PC-3 (cell line): Measurements from ENCODE around the gene SPG11. TPM values are rescaled to one million over a fixed set of nuclear protein-coding genes. Genes with fewer than 3 reads are reported as not detected.

Source experiments
- ATAC-seq: fragments of 200-7000 bp; cut with Tn5 transposase; 2 replicates; pipeline ENCODE4 v1.9.1; 2020; ENCODE audit warnings: mild to moderate bottlenecking, moderate library complexity
- BruUV-seq: library from RNA; stranded (reverse); fragments of 400-500 nt; replicated peaks from 2 replicates; lab custom pipeline; 2021; lab: Mats Ljungman, UMichigan
- CTCF ChIA-PET: fragments of 300-600 bp; sonication (Branson Sonifier 250); formaldehyde crosslinking; loops from one replicate; lab custom pipeline; 2022; ENCODE audit warnings: antibody characterized with exemption; lab: Charles Lee
- POLR2A ChIA-PET: fragments of 300-600 bp; sonication (Branson Sonifier 250); formaldehyde crosslinking; loops from one replicate; lab custom pipeline; 2022; ENCODE audit warnings: antibody characterized with exemption; ENCODE audit not compliant: unreplicated experiment; lab: Charles Lee
- DNase-seq: peaks from one replicate; pipeline ENCODE4 v3.0.0-alpha.2; 2015
- H2AFZ ChIP-seq: fragments of 300-600 bp; sonication (generic); 2 replicates; pipeline ENCODE4 v1.6.0; 2016; ENCODE audit warnings: antibody characterized with exemption, low read length
- H3F3A ChIP-seq: fragments of 300-600 bp; sonication (generic); one replicate; pipeline ENCODE4 v1.6.0; 2017; ENCODE audit warnings: antibody characterized with exemption, low read length, control low read depth, mild to moderate bottlenecking; ENCODE audit not compliant: unreplicated experiment
- H3K27ac ChIP-seq: fragments of 300-600 bp; sonication (generic); 2 replicates; pipeline ENCODE4 v1.5.1; 2016; ENCODE audit warnings: mild to moderate bottlenecking, low read length
- H3K27me3 ChIP-seq: fragments of 300-600 bp; sonication (generic); 2 replicates; pipeline ENCODE4 v1.6.1; 2016; ENCODE audit warnings: low read length, mixed read lengths
- H3K36me3 ChIP-seq: fragments of 300-600 bp; sonication (generic); 2 replicates; pipeline ENCODE4 v1.6.1; 2016; ENCODE audit warnings: low read depth, mixed run types, low read length, mixed read lengths
- H3K4me1 ChIP-seq: fragments of 300-600 bp; sonication (generic); 2 replicates; pipeline ENCODE4 v1.5.1; 2016; ENCODE audit warnings: low read length; ENCODE audit not compliant: insufficient read depth
- H3K4me2 ChIP-seq: fragments of 300-600 bp; sonication (generic); 2 replicates; pipeline ENCODE4 v1.6.0; 2016; ENCODE audit warnings: low read length
- H3K4me3 ChIP-seq: fragments of 300-600 bp; sonication (generic); 2 replicates; pipeline ENCODE4 v1.5.1; 2016; ENCODE audit warnings: mild to moderate bottlenecking, low read length, mixed read lengths
- H3K79me2 ChIP-seq: fragments of 300-600 bp; sonication (generic); 2 replicates; pipeline ENCODE4 v1.6.1; 2017; ENCODE audit warnings: low read length, mixed read lengths
- H3K9ac ChIP-seq: fragments of 300-600 bp; sonication (generic); 2 replicates; pipeline ENCODE4 v1.6.0; 2016; ENCODE audit warnings: mild to moderate bottlenecking, low read length
- H3K9me2 ChIP-seq: fragments of 300-600 bp; sonication (generic); replicated peaks from 2 replicates; pipeline ENCODE4 v1.6.1; 2016; ENCODE audit warnings: mixed run types, low read length, mixed read lengths
- H3K9me3 ChIP-seq: fragments of 300-600 bp; sonication (generic); 2 replicates; pipeline ENCODE4 v1.6.1; 2016; ENCODE audit warnings: low read length, mixed read lengths
- H4K20me1 ChIP-seq: fragments of 300-600 bp; sonication (generic); 2 replicates; pipeline ENCODE4 v1.6.1; 2016; ENCODE audit warnings: low read length, mixed read lengths
- EZH2 ChIP-seq: fragments of 300-600 bp; sonication (generic); IDR thresholded peaks from one replicate; pipeline ENCODE4 v1.6.1; 2017; ENCODE audit warnings: antibody characterized with exemption, mild to moderate bottlenecking, low read length; ENCODE audit not compliant: unreplicated experiment
- EZH2phosphoT487 ChIP-seq: fragments of 300-600 bp; sonication (generic); IDR thresholded peaks from 2 replicates; pipeline ENCODE4 v1.6.1; 2018; ENCODE audit warnings: mild to moderate bottlenecking, antibody characterized with exemption, low read length, borderline replicate concordance
- intact Hi-C: fragments of 100-400 bp; cut with micrococcal nuclease; formaldehyde crosslinking; loops from 2 replicates; pipeline ENCODE4 v1.9.0; 2023
- total RNA-seq: library from RNA; depleted of rRNA; stranded (reverse); fragments of >200 nt; gene quantifications from 2 replicates; pipeline ENCODE4 v1.2.3, GENCODE V29; 2014
- TF ChIP-seq, protein P1 (sequence below): fragments of 300-600 bp; sonication (generic); conservative IDR thresholded peaks from 2 replicates; pipeline ENCODE4 v1.5.1; 2017; ENCODE audit warnings: antibody characterized with exemption, low read depth, mild to moderate bottlenecking, low read length

The SPG11 gene
- total RNA-seq, 1 experiment from 2014 or later = 37.2 TPM

DNA sequence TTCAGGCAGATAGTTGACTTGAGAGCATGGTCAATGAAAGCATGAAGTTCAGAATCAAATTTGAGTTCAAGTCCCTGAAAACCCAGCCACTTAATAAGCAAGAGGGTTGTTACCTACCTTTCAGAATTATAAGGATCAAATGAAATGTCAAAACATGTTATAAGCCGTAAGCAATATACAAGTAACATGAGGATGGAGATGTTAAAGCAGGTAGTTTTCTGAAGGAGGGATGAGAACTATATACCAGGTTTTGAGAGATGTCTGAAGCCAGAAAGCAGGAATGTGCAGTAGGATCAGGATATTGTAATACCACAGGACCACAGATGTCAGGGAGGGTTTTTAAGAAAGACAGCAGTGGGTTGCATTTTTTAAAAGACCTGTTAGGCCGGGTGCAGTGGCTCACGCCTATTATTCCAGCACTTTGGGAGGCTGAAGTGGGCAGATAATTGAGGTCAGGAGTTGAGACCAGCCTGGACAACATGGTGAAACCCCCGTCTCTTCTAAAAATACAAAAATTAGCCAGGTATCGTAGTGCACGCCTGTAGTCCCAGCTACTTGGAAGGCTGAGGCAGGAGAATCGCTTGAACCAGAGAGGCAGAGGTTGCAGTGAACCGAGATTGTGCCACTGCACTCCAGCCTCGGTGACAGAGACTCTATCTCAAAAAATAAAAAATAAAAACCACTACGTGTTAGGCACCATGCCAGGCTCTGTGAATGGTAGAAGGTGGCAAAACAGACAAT lies 133.4 kb downstream of the SPG11 start:
- Histone ChIP-seq H4K20me1 (no peaks in the 10 kb centered on the region), H3K4me1 (0 out of 2 replicates have a peak, but pooled peaks cover under 1% of the 10 kb centered on the region), H3K9me3 (no peaks in the 10 kb centered on the region), H3K27me3 (no peaks in the 10 kb centered on the region), H3K9ac (no peak overlapping the region), H3K27ac (no peak overlapping the region), H3K4me3 (no peak overlapping the region), H2AFZ (no peak overlapping the region), H3K4me2 (no peak overlapping the region), H3K9me2 (no peaks in the 10 kb centered on the region), H3K36me3 (peaks cover 10% of the 10 kb centered on the region; the same call in 1 of the 2 replicates), H3K79me2 (peaks cover 3% of the 10 kb centered on the region), H3F3A (no peaks in the 10 kb centered on the region)
- intact Hi-C loops = no loop called here
- TF ChIP-seq EZH2 (no peak), EZH2phosphoT487 (no peak)
- no peak for DNase-seq
- no peak; the same call in 1 of the 2 replicates for ATAC-seq
- ChIA-PET CTCF (no interaction called here), POLR2A (interaction anchor here (0.6 to 0.7 kb wide), 2 partner anchors 108 to 256 kb away, joined by 4 to 8 read pairs; no protein-coding TSS in a partner anchor)
- TSS peak; percentile 31 for BruUV-seq

DNA sequence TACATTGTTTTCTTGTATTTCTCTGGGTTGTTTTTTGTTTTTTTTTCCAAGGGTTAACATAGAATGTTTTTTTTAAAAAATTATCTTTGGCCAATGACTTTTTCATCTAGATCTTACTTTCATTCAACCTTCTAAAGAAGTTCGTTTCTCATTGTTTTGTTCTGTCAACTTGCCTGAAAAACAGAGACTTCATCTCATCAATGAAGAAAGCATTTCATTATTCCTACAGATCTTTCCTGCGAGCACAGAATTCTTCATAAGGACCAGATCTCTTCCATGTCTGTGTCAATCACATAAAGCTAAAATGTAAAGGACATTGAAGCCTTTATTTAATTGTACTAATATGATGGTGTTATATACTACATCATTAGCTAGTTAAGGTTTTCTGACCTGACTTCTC lies 136.2 kb downstream of the SPG11 start:
- Histone ChIP-seq H3K36me3 (peaks cover 23% of the 10 kb centered on the region), H2AFZ (no peak overlapping the region), H3K9ac (no peak overlapping the region), H3K9me2 (no peaks in the 10 kb centered on the region), H3K4me3 (no peak overlapping the region), H3K4me2 (no peak overlapping the region), H3K27ac (no peak overlapping the region), H3K4me1 (no peaks in the 10 kb centered on the region), H3K27me3 (no peaks in the 10 kb centered on the region), H3K9me3 (no peaks in the 10 kb centered on the region), H3F3A (no peaks in the 10 kb centered on the region), H3K79me2 (no peaks in the 10 kb centered on the region), H4K20me1 (no peaks in the 10 kb centered on the region)
- no peak for TF ChIP-seq EZH2phosphoT487
- TF ChIP-seq, protein P1, sequence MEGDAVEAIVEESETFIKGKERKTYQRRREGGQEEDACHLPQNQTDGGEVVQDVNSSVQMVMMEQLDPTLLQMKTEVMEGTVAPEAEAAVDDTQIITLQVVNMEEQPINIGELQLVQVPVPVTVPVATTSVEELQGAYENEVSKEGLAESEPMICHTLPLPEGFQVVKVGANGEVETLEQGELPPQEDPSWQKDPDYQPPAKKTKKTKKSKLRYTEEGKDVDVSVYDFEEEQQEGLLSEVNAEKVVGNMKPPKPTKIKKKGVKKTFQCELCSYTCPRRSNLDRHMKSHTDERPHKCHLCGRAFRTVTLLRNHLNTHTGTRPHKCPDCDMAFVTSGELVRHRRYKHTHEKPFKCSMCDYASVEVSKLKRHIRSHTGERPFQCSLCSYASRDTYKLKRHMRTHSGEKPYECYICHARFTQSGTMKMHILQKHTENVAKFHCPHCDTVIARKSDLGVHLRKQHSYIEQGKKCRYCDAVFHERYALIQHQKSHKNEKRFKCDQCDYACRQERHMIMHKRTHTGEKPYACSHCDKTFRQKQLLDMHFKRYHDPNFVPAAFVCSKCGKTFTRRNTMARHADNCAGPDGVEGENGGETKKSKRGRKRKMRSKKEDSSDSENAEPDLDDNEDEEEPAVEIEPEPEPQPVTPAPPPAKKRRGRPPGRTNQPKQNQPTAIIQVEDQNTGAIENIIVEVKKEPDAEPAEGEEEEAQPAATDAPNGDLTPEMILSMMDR = no peak
- TF ChIP-seq EZH2 = no peak
- ChIA-PET POLR2A (no interaction called here), CTCF (no interaction called here)
- no peak for DNase-seq
- intact Hi-C loops = no loop called here
- ATAC-seq = no peak
- BruUV-seq = no TSS peak

DNA sequence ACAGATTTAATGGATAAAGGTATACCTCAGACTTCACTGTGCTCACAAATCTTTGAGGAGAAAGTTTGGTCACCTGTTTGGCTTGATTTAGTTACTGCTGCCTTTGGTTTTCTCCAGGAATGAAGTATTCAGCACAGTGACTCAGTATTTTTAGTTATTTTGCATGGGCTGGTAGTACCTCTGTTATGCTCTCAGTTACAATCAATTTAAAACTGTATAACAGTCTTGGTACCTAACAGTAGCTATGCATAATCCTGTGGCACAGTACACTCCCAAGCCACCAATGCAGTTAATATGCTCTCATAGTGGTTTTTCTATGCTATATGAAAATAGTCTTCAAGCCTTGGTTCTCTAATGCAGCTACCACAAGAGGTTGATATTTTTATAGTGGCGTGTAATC lies 138.4 kb downstream of the SPG11 start:
- Histone ChIP-seq H3K36me3 (peaks cover 27% of the 10 kb centered on the region), H3K9ac (no peak overlapping the region), H3K27me3 (no peaks in the 10 kb centered on the region), H3K4me2 (no peak overlapping the region), H3K27ac (no peak overlapping the region), H2AFZ (no peak overlapping the region), H4K20me1 (no peaks in the 10 kb centered on the region), H3F3A (no peaks in the 10 kb centered on the region), H3K9me2 (no peaks in the 10 kb centered on the region), H3K9me3 (no peaks in the 10 kb centered on the region), H3K4me1 (no peaks in the 10 kb centered on the region), H3K79me2 (no peaks in the 10 kb centered on the region), H3K4me3 (no peak overlapping the region)
- TF ChIP-seq, protein P1 = no peak
- TF ChIP-seq EZH2phosphoT487 (no peak), EZH2 (no peak)
- ChIA-PET POLR2A (no interaction called here), CTCF (no interaction called here)
- intact Hi-C loops = no loop called here
- no peak for ATAC-seq
- no peak for DNase-seq
- BruUV-seq = TSS peak; percentile 7
